HL-60/S4 (cell line): ENCODE results near the gene ULBP3.
"Not testable (repeated sequence)": the region's sequence is repeated elsewhere in the genome, so short reads cannot be mapped to it uniquely, and the experiment has no call there.

ENCODE experiments used
- in situ Hi-C: fragments of 300-500 bp; cut with MboI; formaldehyde crosslinking; loops from 2 replicates; pipeline ENCODE4 v1.14.3; 2022; ENCODE audit warnings: low sequenced_read_pairs

ULBP3 gene

GRCh38 chr6:150046943-150047342, 22.0 kb downstream of the ULBP3 start:
- in situ Hi-C loops = no loop called here

GRCh38 chr6:150044621-150045145, 24.2 kb downstream of the ULBP3 start:
- in situ Hi-C loops = no loop called here

DNA sequence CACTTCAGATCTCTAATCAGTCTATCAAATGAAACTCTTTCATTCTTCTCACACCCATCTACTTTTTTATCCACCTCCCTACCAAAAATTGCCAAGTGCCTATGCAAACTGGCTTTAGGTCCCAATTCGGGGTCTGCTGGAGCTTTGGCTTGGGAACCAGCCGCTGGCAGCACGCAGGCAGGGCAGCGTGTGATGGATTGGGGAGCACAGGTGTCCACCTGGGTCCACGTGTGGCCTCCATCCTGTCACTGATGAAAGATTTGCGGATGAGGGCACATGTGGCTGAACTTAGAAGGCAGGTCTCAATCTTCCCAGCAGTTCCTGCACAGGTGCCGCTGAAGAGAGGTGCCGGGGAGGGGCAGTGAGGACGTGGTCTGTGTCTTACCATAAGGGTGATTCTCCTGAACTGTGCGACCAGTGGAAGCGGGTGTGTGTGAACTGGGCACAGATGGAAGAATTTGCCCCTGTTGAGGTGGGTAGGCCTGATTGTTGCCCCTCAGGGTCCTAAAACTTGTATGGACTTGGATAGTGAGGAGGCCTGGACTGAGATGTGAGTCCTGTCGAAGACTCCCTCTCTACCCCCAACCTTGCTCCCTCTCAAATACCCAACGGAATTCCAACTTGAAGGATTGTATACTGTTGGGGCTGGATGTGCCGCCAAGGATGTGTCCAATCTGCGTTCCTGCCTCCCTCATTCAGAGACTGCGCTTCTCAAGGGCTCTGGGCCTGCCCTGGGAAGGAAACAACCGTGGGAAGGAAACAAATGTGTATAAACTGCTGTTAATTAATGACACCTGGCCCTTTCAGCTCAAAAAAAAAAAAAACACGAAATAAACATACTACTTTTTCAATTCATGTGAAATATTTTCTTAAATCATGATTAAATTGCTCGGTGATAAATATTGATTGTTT, 25.2 kb downstream of the ULBP3 start:
- in situ Hi-C loops = no loop called here

GRCh38 chr6:150043096-150043495, 25.8 kb downstream of the ULBP3 start:
- in situ Hi-C loops = no loop called here

DNA sequence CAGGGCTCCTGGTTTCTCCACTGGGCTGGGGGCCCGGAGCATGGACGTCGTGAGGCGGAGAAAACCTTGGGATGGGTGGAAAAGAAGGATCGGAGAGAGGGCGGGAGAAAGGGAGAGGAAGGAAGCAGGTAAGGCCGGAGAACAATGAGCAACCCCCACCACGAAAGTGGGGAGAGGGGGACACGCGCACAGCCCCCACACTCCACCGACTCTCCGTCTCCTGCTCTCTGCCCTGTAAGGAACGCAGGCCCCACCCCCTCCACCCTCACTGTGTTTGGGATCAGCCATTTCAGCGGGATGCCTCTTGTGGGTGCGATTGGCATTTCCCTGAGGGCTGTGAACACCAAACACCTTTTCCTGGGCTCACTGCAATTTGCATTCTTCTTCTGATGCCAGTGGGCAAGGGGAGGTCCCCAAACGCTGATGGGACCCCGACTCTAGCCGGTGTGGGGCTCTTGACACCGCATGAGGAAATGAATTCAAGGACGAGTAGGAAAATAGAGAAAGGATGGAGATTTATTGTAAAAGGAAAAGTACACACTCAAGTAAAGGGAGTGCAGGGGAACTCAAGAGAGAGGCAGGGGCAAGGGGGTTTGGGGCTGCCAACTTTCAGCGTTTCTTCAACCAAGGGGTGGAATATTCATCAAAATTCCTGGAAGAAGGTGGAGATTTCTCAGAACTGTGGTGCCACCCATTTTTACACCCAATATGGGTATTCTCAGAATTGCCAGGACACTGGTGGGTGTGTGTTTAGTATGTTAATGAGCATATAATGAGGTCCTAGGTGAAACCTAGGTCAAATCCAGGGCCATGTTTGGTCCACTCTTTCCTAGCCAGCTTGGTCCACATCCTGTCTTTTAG, 30.5 kb downstream of the ULBP3 start:
- in situ Hi-C loops = no loop called here

GRCh38 chr6:150037526-150038201, 31.3 kb downstream of the ULBP3 start:
- in situ Hi-C loops = no loop called here

DNA sequence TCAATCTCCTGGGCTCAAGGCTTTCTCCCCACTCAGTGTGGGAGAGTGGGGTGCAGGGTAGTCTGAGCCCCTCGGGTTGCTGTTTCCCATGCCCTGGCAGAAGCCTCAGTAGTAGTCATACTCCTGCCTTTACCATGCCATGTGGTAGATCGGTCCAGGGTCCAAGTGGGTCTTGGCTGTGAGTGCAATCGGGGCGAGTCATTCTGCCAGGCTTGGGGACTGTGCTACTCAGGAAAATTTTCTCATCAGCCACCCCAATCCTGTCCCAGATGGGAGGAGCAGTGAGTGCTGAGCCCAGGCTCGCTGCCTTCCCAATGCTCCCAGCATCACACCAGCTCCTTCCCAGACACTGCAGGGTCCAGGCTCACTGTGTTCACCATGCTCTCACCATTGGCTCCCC, 32.8 kb downstream of the ULBP3 start:
- in situ Hi-C loops = no loop called here

- in situ Hi-C loops = no loop called here
These were observed 35.6 kb downstream of the ULBP3 start for GRCh38 chr6:150033207-150033771.

DNA sequence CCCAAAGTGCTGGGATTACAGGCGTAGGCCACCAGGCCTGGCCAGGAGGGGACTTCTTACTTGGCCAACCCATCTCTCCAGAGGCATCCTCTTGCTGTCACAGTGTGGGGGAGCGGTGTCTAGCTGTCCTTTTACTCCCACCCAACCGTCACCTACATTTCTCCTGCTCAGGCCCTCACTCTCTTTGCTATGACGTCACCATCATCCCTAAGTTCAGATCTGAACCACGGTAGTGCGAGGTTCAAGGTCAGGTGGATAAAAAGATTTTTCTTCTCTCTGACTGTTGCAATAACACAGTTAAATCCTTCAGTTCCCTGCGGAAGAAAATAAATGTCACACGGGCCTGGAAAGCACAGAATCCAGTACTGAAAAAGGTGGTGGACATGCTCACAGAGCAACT, 36.3 kb downstream of the ULBP3 start:
- in situ Hi-C loops = no loop called here

GRCh38 chr6:150030611-150031010, 38.3 kb downstream of the ULBP3 start:
- in situ Hi-C loops = no loop called here

GRCh38 chr6:150029749-150030148, 39.2 kb downstream of the ULBP3 start:
- in situ Hi-C loops = no loop called here

DNA sequence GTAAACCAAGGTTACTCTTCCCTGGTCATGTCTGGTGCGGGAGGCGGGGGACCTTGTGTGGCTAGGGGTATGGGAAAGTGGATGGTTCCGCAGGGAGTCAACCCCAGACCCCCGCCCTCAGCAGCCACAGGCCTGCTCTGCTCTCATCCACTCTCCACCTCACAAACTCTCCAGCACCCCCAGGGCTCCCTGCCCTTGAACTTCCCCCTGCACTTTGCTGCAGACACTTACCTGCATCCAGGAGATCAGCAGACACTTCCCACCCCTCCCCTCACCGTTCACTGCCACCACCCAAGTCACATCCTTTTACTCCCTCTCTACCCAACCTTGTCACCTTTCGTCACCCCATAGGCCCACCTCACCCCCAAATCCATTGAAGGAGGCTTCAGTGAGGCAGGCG, 39.6 kb downstream of the ULBP3 start:
- in situ Hi-C loops = no loop called here

DNA sequence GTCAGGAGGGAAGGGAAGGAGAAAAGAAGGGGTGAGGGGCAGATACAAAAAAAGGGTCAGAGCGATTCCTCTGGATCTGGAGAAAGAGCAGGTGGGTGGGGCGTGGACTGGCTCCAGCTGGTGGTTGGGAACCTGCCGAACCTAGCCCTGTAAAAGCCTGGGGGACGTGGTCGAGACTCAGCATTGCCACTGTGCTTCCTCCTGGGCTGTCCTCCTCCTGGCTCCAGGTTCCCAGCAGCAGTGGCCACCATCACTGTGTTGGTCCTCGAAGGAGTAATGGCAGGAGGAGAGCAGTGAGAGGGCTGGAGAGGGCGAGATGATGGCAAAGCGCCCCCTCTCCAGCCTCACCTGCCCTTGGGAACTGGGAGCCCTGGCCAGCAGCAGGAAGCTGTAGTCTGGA, 40.1 kb downstream of the ULBP3 start:
- in situ Hi-C loops = no loop called here

DNA sequence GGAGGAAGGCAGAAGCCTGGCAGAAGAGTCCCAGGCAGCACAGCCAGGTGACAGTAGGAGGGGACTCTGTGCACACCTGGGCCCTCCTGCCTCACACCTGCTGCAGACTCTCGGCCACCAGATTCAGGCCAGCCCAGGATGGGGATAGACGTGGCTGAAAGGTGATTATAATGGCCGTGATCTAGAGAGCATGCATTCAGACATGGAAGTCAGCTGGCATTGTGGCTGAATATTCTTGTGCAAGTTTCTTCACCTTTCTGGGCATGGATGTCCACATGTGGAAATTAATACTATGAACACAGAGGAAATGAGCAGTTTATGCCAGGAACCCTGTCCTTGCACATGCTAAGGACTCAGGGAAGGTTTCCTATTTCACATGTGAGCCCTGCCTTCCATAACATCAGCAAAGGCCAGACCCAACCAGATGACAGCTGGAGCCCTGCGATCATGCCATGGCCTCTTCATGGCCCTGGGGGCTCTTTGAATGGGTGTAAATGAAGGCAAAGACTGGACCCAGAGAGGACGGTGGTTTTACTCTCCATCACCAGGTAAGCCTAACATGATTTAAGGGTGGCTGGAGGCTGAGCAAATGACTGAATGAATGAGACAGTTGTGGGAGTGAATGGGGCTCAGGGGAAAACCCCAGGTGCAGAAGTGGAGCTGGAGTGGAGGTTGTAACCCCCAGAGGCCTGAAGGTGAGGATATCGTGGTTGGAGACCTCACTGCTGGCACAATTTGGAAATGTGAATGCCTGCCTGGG, 40.9 kb downstream of the ULBP3 start:
- in situ Hi-C loops = no loop called here

GRCh38 chr6:150026976-150027805, 41.7 kb downstream of the ULBP3 start:
- in situ Hi-C loops = no loop called here

- in situ Hi-C loops = no loop called here
These were observed 43.6 kb downstream of the ULBP3 start, which contains the start of gene RAET1L for GRCh38 chr6:150025201-150025917. Gene RAET1L, minus strand, starts transcription at chr6:150025532. Its CDS starts 61 bp downstream, at chr6:150025471.

DNA sequence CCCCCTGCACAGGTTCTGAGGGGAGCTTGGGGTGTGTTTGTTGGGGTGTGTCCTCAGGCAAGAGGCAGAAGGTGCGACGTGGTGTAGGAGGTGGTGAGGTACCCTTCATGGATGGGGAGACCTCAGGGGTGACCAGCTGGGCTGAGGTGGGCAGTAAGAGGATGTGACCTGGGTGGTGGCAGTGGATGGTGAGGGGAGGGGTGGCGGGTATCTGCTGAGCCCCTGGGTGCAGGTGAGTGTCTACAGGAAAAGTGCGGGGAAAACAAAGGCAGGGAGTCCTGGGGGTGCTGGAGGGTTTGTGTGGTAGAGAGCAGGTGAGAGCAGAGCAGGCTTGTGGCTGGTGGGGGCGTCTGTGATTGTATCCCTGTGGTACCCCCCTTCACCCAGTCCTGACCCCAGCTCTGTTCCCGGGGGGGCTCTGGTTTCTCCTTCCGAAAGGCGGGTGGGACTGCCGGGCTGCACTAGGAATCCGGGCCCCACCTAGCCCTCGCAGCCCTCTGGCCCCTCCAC, 44.2 kb downstream of the ULBP3 start:
- in situ Hi-C loops = no loop called here

- in situ Hi-C loops = not testable (repeated sequence)
These were observed 44.9 kb downstream of the ULBP3 start for GRCh38 chr6:150024021-150024420.
